Measurements from ENCODE around the gene C14orf180.
A peak's percentile ranks its signal among the peaks of the same experiment; 100 is the strongest.
"Not testable (repeated sequence)": the region's sequence is repeated elsewhere in the genome, so short reads cannot be mapped to it uniquely, and the experiment has no call there.

C14orf180 gene

DNA sequence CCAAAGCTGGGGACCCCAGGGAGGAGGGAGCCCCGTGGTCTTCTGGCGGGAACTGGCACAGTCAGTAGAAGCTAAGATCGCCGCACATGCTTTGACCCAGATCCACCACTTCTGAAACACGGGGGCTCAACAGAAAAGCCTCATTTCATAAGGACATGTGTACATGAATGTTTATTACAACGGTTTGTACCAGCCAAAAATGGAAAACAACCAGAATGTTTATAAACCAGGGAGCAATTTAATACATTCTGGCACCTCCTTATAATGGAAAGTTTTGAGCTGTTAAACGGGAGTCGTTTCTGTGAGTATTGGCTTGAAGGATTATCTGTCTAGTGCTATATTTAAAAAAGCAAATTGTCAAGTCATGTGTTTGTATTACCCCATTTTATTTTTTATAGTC lies 32.3 kb downstream of the C14orf180 start:
- DNase-seq (ENCODE audit: low spot score), result no peak

DNA sequence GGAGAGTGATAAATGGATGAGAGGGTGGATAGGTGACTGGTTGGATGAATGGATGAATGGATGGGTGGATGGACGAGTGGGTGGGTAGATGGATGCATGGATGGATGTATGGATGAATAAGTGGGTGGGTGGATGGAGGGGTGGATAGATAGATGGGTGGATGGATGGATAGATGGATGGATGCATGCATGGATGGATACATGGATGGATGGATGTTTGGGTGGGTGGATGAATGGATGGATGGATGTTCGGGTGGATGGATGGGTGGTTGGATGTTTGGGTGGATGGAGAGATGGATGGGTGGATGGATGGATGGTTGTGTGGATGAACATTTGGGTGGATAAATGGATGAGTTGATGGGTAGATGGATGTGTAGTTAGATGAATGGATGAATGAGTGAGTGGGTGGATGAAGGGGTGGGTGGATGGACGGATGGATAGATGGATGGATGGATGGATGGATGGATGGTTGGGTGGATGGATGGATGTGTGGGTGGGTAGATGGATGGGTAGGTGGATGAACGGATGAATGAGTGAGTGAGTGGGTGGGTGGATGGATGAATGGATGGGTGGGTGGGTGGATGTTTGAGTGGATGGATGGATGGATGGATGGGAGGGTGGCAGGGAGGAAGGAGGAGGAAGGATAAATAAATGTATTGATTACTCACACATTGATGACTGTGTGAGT lies 34.7 kb downstream of the C14orf180 start:
- DNase-seq (ENCODE audit: low spot score), result no peak

DNA sequence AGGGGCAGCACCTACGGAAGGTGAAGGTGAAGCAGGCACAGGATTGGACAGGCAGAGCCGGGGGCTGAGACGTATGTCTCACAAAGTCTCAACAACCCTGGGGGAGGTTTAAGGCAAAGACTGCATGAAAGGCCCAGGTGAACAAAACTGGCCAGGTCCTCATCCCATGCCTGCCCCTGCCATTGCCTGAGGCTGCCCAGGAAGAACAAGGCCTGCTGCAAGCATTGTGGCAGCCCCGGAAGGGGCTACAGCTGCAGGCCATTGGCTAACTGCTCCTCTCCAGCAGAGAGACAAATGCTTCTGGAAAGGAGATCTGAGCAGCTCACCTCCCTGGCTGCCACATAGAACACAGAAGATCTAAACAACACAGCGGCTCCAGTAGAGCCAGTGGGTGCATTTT lies 45.4 kb downstream of the C14orf180 start:
- DNase-seq (ENCODE audit: low spot score), result no peak

DNA sequence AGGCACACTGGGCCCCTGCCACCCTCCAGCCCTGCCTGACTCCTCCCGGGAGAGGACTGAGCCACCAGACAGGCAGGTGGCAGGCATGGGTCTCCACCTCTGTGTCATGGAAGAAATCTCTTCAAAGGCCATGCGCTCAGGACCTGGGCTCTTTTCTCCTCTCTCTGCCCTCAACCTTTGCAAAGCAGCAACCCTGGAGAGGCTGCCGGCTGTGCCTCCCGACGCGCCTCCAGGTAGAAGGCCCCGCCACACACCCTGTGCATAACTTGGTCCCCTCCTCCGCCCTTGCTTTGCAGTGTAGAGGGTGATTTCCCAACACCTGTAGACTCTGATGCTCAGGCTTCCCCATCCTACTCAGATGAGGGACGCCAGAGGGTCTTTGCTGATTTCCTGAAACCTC lies 53.2 kb downstream of the C14orf180 start:
- no peak for DNase-seq (ENCODE audit: low spot score)

GRCh38 chr14:104633276-104634137 lies 53.9 kb downstream of the C14orf180 start:
- DNase-seq (ENCODE audit: low spot score), result no peak

GRCh38 chr14:104634138-104634760 lies 54.7 kb downstream of the C14orf180 start:
- no peak for DNase-seq (ENCODE audit: low spot score)

GRCh38 chr14:104634886-104635570 lies 55.5 kb downstream of the C14orf180 start:
- no peak for DNase-seq (ENCODE audit: low spot score)

DNA sequence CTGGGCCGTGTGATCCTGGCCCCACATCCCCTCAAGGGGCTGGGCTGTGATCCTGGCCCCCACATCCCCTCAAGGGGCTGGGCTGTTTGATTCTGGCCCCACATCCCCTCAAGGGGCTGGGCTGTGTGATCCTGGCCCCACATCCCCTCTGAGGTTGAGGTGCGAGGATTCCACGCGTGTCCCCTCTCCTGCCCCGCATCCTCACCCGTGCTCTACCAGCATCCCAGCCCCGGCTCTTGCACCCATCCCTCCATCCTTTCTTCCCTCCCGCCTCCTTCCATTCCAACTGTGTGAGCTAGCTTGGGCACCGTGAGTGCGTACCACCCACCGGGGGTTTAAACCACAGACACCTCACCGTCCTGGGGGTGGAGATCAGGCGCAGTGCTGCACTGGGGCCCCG lies 56.2 kb downstream of the C14orf180 start:
- DNase-seq (ENCODE audit: low spot score), result no peak

DNA sequence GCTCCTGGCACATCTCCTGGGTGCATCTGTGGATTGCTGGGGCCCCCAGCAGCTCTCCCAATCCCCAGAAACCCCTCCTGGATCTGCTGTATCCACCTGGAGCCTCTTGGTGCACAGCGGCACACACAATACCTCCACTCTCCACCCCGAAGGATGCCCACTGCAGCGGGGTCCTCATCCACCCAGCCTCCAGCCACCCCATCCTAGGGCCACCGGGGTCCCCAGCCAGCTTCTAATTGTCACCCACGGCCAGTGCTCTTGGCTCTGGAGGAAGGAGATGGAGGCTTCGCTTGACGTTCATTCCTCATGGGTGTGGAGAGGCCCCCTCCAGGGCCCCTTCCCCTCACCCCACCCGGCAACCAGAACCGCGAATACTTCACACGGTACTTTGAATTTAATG lies 56.6 kb downstream of the C14orf180 start:
- DNase-seq (ENCODE audit: low spot score), result no peak

- DNase-seq (ENCODE audit: low spot score), result not testable (repeated sequence)
Measured at GRCh38 chr14:104636846-104637545, 57.4 kb downstream of the C14orf180 start.

DNA sequence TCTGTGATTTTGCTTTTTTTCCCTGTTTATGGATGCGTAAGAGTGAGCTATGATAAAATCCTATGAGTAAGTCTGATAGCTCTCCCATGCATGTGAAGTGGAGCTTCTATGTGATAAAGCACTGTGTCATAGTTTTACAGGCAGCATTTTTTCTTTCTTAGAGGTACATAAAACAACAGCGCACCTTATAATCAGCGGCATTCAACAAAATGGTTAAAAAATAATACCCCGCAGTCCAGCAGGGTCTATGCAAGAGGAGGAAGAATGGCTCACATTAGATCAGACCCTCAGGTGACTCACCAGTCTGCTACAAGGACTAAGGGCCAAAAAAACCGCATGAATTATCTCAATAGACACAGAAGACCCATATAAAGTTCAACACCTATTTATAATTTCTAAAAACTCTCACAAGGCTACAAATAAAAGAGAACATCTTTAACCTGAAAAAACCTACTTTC lies 58.0 kb downstream of the C14orf180 start:
- DNase-seq (ENCODE audit: low spot score), result peak; percentile 67

DNA sequence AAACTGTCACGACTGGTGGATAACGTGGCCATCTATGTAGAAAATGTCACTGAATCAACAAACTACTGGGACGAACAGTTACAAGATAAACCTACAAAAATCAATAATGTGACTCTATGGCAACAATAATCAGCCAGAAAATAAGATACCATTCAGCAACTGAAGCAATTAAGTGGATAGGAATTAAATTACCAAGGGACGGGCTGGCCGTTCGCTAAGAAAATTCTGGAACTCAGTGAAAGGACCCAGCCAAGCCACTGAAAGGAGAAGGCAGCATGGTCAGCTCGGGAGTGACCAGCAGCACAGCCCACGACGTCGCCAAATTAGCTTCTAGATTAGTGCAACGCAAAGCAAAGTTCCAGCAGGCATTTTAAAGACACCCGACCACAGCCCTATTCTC lies 58.6 kb downstream of the C14orf180 start:
- DNase-seq (ENCODE audit: low spot score), result no peak

DNA sequence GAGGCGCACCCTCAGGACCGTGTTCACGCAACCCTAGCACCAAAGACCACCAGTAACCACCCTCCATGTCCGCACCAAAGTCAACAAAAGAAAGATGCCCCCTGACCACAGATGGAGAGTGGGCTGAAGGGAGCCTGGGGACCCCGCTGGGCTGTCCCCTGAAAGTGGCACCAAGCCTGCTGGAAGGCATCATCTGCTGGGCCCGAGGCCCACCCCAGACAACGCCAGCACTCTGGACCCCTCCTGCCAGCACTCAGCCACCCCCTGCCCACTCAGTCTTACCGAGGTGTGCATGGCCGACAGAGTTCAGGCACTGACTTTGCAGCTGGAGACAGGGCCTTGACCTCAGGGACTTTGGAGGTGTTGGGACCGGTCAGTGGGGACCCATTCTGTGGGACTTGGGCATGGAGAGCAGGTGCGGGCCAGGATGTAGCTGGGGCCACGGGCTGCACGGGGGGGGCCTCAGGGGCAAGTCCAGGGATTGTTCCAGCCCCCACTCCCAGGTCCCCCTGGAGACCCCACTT lies 59.4 kb downstream of the C14orf180 start:
- DNase-seq (ENCODE audit: low spot score), result no peak

- no peak for DNase-seq (ENCODE audit: low spot score)
Measured at GRCh38 chr14:104639471-104639870, 59.9 kb downstream of the C14orf180 start.
